ENCODE results near the gene TXNDC9. TPM values are rescaled to one million over a fixed set of nuclear protein-coding genes. Genes with fewer than 3 reads are reported as not detected.
A peak's percentile ranks its signal among the peaks of the same experiment; 100 is the strongest.
"Not testable (repeated sequence)": the region's sequence is repeated elsewhere in the genome, so short reads cannot be mapped to it uniquely, and the experiment has no call there.

TXNDC9 gene
- total and polyA plus RNA-seq, 3 donors from 2014 or later: 29.2 to 38.4 (median 31.5) TPM

DNA sequence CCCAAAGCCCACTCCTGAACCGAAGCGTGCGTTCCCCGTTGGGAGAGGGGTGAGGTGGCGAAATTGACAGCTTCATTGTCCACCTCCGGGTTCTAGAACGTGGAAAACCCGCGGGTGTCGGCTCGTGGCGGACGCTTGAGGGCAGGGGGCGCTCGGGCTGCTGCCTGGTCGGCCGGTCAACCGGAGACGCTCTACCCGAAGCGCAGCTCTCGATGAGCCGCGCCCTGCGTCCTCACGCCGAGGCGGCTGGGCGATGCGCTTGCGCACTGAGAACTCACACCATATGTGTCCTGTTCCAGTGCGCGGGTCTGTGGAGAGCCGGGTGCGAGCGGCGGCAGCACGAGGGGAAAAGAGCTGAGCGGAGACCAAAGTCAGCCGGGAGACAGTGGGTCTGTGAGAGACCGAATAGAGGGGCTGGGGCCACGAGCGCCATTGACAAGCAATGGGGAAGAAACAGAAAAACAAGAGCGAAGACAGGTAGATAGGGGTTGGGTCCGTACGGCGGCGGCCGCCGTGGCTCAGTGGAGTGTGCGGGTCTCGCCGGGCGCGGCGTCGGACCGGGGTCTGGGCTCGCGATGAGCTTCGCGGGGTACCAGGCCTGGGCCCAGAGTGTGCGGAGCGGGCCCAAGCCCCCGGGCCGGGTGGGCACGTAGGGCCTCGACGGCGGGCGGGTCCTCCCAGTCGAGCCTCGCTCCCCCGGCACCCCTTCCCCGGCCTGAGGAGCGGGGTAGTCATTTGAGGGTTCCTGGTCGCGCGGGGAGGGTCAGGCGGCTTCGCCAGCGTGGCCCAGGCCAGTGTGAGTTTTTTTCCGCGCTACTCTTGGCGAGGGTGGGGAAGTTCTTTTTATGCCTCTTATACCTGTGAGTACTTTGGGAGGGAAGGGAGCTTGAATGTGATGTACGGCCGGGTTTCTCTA is 1.2 kb upstream of the TXNDC9 start, which contains the start of gene EIF5B:
Gene EIF5B (plus strand): TSS at position 277 of the 916 bp plus-strand sequence. CDS start 166 bp downstream, at position 443.
- peak; percentile 97 for DNase-seq
- Histone ChIP-seq H3K4me1 (peaks cover 19% of the 10 kb centered on the region), H3K27ac (peak within 1 kb of the TSS; percentile 87 to 90), H3K27me3 (no peaks in the 10 kb centered on the region), H3K9me3 (no peaks in the 10 kb centered on the region), H3K4me3 (peak within 1 kb of the TSS; percentile 74 to 98), H3K36me3 (ENCODE audit: low read depth, missing control alignments) (no peaks in the 10 kb centered on the region)
- intact Hi-C loops (cut with DNase I; ENCODE audit: low total_unique reads): loop anchor here (5.0 to 10.0 kb wide), 3 partner anchors 150 to 1227 kb away; partner anchors contain the start of genes MITD1, MRPL30 and PDCL3
- 0 to 1% methylated on average over 57 to 87 of the region's 87 CpGs for WGBS, 2 donors
- TF ChIP-seq, protein P1, sequence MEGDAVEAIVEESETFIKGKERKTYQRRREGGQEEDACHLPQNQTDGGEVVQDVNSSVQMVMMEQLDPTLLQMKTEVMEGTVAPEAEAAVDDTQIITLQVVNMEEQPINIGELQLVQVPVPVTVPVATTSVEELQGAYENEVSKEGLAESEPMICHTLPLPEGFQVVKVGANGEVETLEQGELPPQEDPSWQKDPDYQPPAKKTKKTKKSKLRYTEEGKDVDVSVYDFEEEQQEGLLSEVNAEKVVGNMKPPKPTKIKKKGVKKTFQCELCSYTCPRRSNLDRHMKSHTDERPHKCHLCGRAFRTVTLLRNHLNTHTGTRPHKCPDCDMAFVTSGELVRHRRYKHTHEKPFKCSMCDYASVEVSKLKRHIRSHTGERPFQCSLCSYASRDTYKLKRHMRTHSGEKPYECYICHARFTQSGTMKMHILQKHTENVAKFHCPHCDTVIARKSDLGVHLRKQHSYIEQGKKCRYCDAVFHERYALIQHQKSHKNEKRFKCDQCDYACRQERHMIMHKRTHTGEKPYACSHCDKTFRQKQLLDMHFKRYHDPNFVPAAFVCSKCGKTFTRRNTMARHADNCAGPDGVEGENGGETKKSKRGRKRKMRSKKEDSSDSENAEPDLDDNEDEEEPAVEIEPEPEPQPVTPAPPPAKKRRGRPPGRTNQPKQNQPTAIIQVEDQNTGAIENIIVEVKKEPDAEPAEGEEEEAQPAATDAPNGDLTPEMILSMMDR (IDR thresholded peaks at IDR 0.05): peak; percentile 57 to 63 (median 60)
- TF ChIP-seq POLR2A (IDR thresholded peaks at IDR 0.05): no peak

DNA sequence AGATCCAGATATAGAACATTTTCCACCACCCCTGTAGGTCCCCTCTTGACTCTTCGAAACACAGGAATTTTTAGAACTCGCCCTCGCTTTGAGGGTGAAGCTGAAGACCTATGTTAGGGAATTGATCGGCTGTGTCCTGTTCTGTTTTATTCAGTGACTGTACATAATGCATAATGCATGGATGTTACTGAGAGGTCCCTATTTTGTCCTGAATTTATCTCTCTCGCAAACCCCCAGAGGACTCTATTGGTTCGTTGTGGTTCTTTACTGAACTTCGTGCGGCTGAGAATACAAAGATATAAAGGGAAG is 625 bp upstream of the TXNDC9 start:
- Histone ChIP-seq H3K4me1 (peaks cover 19% of the 10 kb centered on the region), H3K36me3 (ENCODE audit: low read depth, missing control alignments) (no peaks in the 10 kb centered on the region), H3K4me3 (peak overlapping the region; percentile 74 to 98), H3K9me3 (no peaks in the 10 kb centered on the region), H3K27me3 (no peaks in the 10 kb centered on the region), H3K27ac (peak overlapping the region; percentile 87 to 90)
- WGBS, 2 donors: 0 to 1% methylated on average over 8 of the region's 8 CpGs
- no peak for TF ChIP-seq POLR2A (IDR thresholded peaks at IDR 0.05)
- TF ChIP-seq, protein P1 (IDR thresholded peaks at IDR 0.05): no peak
- intact Hi-C loops (cut with DNase I; ENCODE audit: low total_unique reads): loop anchor here (5.0 to 10.0 kb wide), 3 partner anchors 151 to 1228 kb away; partner anchors contain the start of genes MITD1, MRPL30 and PDCL3
- DNase-seq: no peak

DNA sequence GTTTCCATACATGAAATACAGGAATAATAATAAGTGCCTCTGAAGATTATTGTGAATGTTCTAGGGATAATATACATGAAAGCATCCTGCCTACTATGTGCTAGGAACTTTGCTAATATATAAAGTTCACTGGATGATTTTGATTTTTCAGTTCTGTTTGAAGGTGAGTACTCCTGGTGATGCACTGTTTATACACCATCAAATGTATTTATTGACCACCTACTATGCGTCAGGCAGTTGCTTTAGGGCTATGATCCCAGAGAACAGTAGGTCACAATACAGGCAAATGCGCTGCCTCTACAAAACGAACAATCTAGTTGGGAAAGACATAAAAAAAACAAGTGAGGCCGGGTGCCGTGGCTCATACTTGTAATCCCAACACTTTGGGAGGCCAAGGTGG is 10.7 kb downstream of the TXNDC9 start:
- Histone ChIP-seq H3K4me3 (no peak overlapping the region), H3K4me1 (no peaks in the 10 kb centered on the region), H3K27ac (no peak overlapping the region), H3K27me3 (no peaks in the 10 kb centered on the region), H3K9me3 (no peaks in the 10 kb centered on the region), H3K36me3 (ENCODE audit: low read depth, missing control alignments) (no peaks in the 10 kb centered on the region)
- intact Hi-C loops (cut with DNase I; ENCODE audit: low total_unique reads): no loop called here
- WGBS, 2 donors: 94 to 95% methylated on average over 5 of the region's 5 CpGs
- DNase-seq: no peak
- no peak for TF ChIP-seq POLR2A (IDR thresholded peaks at IDR 0.05)
- TF ChIP-seq, protein P1 (IDR thresholded peaks at IDR 0.05): no peak

DNA sequence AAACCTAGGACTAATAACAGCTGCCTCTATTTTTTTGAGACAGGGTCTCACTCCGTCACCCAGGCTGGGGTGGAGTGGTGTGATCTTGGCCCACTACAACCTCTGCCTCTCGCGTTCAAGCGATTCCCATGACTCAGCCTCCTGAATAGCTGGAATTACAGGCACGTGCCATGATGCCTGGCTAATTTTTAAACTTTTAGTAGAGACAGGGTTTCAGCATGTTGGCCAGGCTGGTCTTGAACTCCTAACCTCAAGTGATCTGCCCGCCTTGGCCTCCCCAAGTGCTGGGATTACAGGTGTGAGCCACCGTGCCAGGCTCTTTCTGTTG is 18.3 kb downstream of the TXNDC9 start:
- H3K36me3 ChIP-seq (ENCODE audit: low read depth, missing control alignments); H3K27me3 ChIP-seq; H3K4me3 ChIP-seq; intact Hi-C loops (cut with DNase I; ENCODE audit: low total_unique reads); H3K9me3 ChIP-seq; H3K4me1 ChIP-seq; DNase-seq; H3K27ac ChIP-seq: not testable (repeated sequence)
- 94 to 95% methylated on average over 7 of the region's 7 CpGs for WGBS, 2 donors

DNA sequence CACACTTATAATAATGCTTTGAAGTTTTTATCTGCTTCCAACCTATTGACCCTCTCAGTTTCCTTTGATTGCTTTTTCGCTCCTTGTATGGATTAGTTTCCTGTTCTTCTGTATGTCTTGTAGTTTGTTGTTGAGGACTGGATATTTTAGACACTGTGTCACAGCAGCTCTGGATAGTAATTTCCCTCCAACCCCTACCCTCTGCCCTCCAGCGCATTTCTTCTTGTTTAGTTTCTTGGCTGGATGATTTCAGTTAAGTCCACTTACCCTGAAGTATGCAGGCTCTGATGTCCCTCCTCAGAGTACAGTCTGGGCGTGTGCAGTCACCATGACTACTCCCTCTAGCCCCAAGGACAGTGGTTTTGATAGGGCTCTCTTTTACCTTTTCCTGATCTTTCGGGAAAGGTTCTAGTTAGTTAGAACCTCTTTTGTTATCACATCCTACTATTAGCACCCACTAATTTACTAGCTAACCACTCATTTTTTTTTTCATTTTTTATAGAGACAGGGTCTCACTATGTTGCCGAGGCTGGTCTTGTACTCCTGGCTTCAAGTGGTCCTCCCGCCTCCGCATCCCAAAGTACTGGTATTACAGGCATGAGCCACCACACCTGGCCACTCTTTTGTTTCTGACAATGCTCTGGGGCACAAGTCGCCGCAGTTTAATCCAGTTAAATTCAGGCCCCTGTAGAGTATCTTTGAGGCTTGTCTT is 18.8 kb downstream of the TXNDC9 start:
- H3K27me3 ChIP-seq: no peaks in the 10 kb centered on the region
- no peaks in the 10 kb centered on the region for H3K4me1 ChIP-seq
- H3K9me3 ChIP-seq: no peaks in the 10 kb centered on the region
- intact Hi-C loops (cut with DNase I; ENCODE audit: low total_unique reads): no loop called here
- no peak overlapping the region for H3K4me3 ChIP-seq
- WGBS, 2 donors: 95 to 96% methylated on average over 9 of the region's 9 CpGs
- no peak for TF ChIP-seq POLR2A (IDR thresholded peaks at IDR 0.05)
- TF ChIP-seq, protein P1 (IDR thresholded peaks at IDR 0.05): no peak
- H3K27ac ChIP-seq: no peak overlapping the region
- DNase-seq: no peak
- H3K36me3 ChIP-seq (ENCODE audit: low read depth, missing control alignments): no peaks in the 10 kb centered on the region

DNA sequence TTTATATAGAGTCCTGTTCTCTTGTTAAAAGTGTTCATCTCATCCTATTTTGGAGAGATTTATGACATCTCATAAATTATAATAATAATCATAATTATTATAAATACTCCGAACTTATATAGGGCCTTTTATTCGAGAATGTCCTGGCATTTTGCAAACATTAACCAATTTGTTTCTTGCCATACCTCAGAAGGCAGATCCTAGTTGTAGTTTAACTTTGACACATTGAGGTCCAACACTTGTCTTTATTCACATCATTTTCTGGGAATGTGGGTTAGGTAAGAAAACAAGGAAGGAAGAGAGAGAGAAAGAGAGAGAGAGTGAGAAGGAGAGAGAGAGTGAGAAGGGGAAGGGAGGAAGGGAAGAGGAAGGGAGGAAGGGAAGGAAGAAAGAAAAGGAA is 35.0 kb downstream of the TXNDC9 start, which contains the start of gene LYG1:
Gene LYG1 (minus strand): TSS at position 101 of the 400 bp plus-strand sequence. CDS start 5,527 bp downstream, outside the sequence.
- DNase-seq; H3K27me3 ChIP-seq; H3K36me3 ChIP-seq (ENCODE audit: low read depth, missing control alignments); H3K27ac ChIP-seq; H3K4me3 ChIP-seq; H3K4me1 ChIP-seq; H3K9me3 ChIP-seq; intact Hi-C loops (cut with DNase I; ENCODE audit: low total_unique reads): not testable (repeated sequence)
- WGBS, 2 donors: 94 to 95% methylated on average over 2 of the region's 2 CpGs
